Measurements from ENCODE around the gene CNOT6L.

GRCh38 chr4:77703666-77704065 is 115.5 kb downstream of the CNOT6L start:
- TF ChIP-seq REST (IDR thresholded peaks at IDR 0.05; ENCODE audit: low read depth) (no peak), NFIC (IDR thresholded peaks at IDR 0.05) (no peak), YY1 (IDR thresholded peaks at IDR 0.05; ENCODE audit: low read depth) (no peak), EGR1 (IDR thresholded peaks at IDR 0.05) (no peak), RAD21 (IDR thresholded peaks at IDR 0.05; ENCODE audit: low read depth) (no peak), CEBPB (IDR thresholded peaks at IDR 0.05) (no peak), EP300 (IDR thresholded peaks at IDR 0.05; ENCODE audit: borderline replicate concordance) (no peak), TCF12 (IDR thresholded peaks at IDR 0.05; ENCODE audit: low read depth) (no peak)
